ENCODE data around the gene DDX24.

Gene DDX24

DNA sequence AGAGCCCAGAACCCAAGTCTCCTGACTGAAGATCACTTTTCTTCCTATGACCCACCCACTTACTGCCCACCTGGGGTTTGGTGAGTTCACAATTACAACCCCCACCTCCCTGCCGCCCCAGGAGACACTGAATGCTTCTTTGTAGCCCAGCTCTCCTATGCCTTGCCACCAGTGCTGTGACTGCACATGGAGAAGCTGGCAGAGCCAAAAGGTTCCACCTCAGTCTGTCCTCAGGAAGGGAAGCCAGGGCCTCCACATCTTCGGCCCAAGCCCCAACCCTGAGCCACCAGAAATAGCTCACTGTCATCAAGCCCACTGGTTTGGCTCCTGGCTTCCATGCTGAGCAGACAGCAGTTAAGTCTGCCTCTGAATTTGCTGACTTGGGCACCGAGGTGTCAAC is 29.2 kb downstream of the DDX24 start:
- H4K20me1 ChIP-seq (ENCODE audit: control insufficient read depth, insufficient read depth, low read depth, low read length) = no peaks in the 10 kb centered on the region
- no peak overlapping the region for H3K27ac ChIP-seq (ENCODE audit: low read depth, low read length)
- peaks cover 92% of the 10 kb centered on the region for H3K36me3 ChIP-seq (ENCODE audit: control insufficient read depth, low read length)
- no peaks in the 10 kb centered on the region for H3K27me3 ChIP-seq (ENCODE audit: control insufficient read depth, low read length)
- no peaks in the 10 kb centered on the region for H3K9me2 ChIP-seq (replicated peaks; ENCODE audit: control insufficient read depth, low read length)
- H3K4me2 ChIP-seq (ENCODE audit: low read length) = no peak overlapping the region
- TF ChIP-seq, protein P1, sequence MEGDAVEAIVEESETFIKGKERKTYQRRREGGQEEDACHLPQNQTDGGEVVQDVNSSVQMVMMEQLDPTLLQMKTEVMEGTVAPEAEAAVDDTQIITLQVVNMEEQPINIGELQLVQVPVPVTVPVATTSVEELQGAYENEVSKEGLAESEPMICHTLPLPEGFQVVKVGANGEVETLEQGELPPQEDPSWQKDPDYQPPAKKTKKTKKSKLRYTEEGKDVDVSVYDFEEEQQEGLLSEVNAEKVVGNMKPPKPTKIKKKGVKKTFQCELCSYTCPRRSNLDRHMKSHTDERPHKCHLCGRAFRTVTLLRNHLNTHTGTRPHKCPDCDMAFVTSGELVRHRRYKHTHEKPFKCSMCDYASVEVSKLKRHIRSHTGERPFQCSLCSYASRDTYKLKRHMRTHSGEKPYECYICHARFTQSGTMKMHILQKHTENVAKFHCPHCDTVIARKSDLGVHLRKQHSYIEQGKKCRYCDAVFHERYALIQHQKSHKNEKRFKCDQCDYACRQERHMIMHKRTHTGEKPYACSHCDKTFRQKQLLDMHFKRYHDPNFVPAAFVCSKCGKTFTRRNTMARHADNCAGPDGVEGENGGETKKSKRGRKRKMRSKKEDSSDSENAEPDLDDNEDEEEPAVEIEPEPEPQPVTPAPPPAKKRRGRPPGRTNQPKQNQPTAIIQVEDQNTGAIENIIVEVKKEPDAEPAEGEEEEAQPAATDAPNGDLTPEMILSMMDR (IDR thresholded peaks at IDR 0.05; ENCODE audit: low read depth, low read length, poor library complexity, severe bottlenecking) = no peak
- TF ChIP-seq EZH2phosphoT487 (IDR thresholded peaks at IDR 0.05; ENCODE audit: borderline replicate concordance, low read length) = no peak
- no peaks in the 10 kb centered on the region for H3F3A ChIP-seq (ENCODE audit: control insufficient read depth, insufficient read depth)
- H3K9me3 ChIP-seq (ENCODE audit: control insufficient read depth, insufficient read depth, low read length) = no peaks in the 10 kb centered on the region
- H3K4me1 ChIP-seq (ENCODE audit: control insufficient read depth, low read length) = no peaks in the 10 kb centered on the region
- H3K4me3 ChIP-seq (ENCODE audit: low read length) = no peak overlapping the region
- no peaks in the 10 kb centered on the region for H3K79me2 ChIP-seq (ENCODE audit: control insufficient read depth, low read length)

DNA sequence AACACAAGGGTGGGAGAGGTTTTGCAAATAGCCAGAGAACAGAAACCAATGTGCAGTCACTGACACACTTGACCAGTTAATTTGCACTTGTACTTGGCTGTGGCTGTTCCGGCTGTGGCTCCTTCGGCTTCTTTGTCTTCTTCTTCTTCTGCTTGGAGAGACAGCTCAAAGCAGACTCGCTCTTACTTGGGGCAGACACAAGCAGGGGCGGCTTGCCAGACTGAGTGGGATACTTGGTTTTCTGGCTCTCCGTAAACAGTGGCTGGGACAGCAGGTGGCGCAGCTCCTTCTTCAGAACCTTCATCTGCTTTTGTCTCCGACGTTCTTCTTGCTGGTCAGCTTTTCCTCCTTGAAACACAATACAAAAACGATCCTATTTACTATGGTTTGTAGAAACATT is 29.9 kb downstream of the DDX24 start:
- H3F3A ChIP-seq (ENCODE audit: control insufficient read depth, insufficient read depth) = no peaks in the 10 kb centered on the region
- TF ChIP-seq EZH2phosphoT487 (IDR thresholded peaks at IDR 0.05; ENCODE audit: borderline replicate concordance, low read length) = no peak
- TF ChIP-seq, protein P1 (IDR thresholded peaks at IDR 0.05; ENCODE audit: low read depth, low read length, poor library complexity, severe bottlenecking) = no peak
- H3K27me3 ChIP-seq (ENCODE audit: control insufficient read depth, low read length) = no peaks in the 10 kb centered on the region
- no peak overlapping the region for H3K4me2 ChIP-seq (ENCODE audit: low read length)
- no peaks in the 10 kb centered on the region for H3K9me3 ChIP-seq (ENCODE audit: control insufficient read depth, insufficient read depth, low read length)
- no peaks in the 10 kb centered on the region for H4K20me1 ChIP-seq (ENCODE audit: control insufficient read depth, insufficient read depth, low read depth, low read length)
- H3K4me3 ChIP-seq (ENCODE audit: low read length) = no peak overlapping the region
- no peaks in the 10 kb centered on the region for H3K4me1 ChIP-seq (ENCODE audit: control insufficient read depth, low read length)
- no peaks in the 10 kb centered on the region for H3K9me2 ChIP-seq (replicated peaks; ENCODE audit: control insufficient read depth, low read length)
- peaks cover 90% of the 10 kb centered on the region for H3K36me3 ChIP-seq (ENCODE audit: control insufficient read depth, low read length)
- no peak overlapping the region for H3K27ac ChIP-seq (ENCODE audit: low read depth, low read length)
- no peaks in the 10 kb centered on the region for H3K79me2 ChIP-seq (ENCODE audit: control insufficient read depth, low read length)

DNA sequence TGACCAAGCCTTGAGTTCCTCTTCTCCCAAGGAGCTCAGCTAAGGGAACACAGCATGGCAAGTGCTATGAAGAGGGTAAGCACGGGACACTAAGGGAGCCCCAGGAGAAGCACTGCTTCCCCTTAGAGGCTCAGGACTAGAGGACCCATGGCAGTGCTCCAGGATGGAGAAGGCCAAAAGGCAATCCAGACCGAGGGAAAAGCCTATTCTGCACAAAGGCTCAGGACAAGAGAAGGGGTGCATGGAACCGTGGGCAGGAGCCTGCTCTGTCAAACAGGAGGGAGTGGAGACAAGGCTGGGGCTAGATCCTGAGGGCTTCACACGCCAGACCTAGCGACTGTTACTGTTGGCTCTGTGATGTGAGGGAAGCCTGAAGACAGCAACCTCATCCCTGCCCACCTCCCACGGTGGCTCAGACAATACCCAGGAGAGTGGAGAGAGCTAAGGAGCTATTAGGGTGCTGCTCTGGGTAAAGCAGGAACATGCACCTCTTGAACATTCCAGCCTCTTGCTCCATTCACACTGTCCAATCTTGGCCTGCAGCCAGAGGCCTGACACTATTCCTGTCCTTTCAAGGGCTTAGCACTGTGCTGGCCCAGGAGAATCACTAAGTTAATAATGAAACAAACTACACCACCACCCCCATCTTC is 30.6 kb downstream of the DDX24 start:
- no peaks in the 10 kb centered on the region for H3K9me2 ChIP-seq (replicated peaks; ENCODE audit: control insufficient read depth, low read length)
- H3K9me3 ChIP-seq (ENCODE audit: control insufficient read depth, insufficient read depth, low read length) = no peaks in the 10 kb centered on the region
- no peaks in the 10 kb centered on the region for H3K27me3 ChIP-seq (ENCODE audit: control insufficient read depth, low read length)
- H4K20me1 ChIP-seq (ENCODE audit: control insufficient read depth, insufficient read depth, low read depth, low read length) = no peaks in the 10 kb centered on the region
- no peak overlapping the region for H3K27ac ChIP-seq (ENCODE audit: low read depth, low read length)
- peaks cover 88% of the 10 kb centered on the region for H3K36me3 ChIP-seq (ENCODE audit: control insufficient read depth, low read length)
- no peak overlapping the region for H3K4me2 ChIP-seq (ENCODE audit: low read length)
- H3K79me2 ChIP-seq (ENCODE audit: control insufficient read depth, low read length) = no peaks in the 10 kb centered on the region
- H3K4me1 ChIP-seq (ENCODE audit: control insufficient read depth, low read length) = no peaks in the 10 kb centered on the region
- no peaks in the 10 kb centered on the region for H3F3A ChIP-seq (ENCODE audit: control insufficient read depth, insufficient read depth)
- H3K4me3 ChIP-seq (ENCODE audit: low read length) = no peak overlapping the region
- no peak for TF ChIP-seq EZH2phosphoT487 (IDR thresholded peaks at IDR 0.05; ENCODE audit: borderline replicate concordance, low read length)
- TF ChIP-seq, protein P1 (IDR thresholded peaks at IDR 0.05; ENCODE audit: low read depth, low read length, poor library complexity, severe bottlenecking) = no peak

Data from DOHH2 (cell line).